ENCODE data around the gene NAA15. TPM values are rescaled to one million over a fixed set of nuclear protein-coding genes. Genes with fewer than 3 reads are reported as not detected.
A peak's percentile ranks its signal among the peaks of the same experiment; 100 is the strongest.
"Not testable (repeated sequence)": the region's sequence is repeated elsewhere in the genome, so short reads cannot be mapped to it uniquely, and the experiment has no call there.

Gene NAA15
- total RNA-seq, 6 experiments from 2014 or later = 63.0 to 72.0 (median 69.6) TPM

- no peak for TF ChIP-seq CTCF (IDR thresholded peaks at IDR 0.05)
- Mint-ChIP-seq H3K27me3 (ENCODE audit: insufficient read depth) (peaks cover 2% of the 10 kb centered on the region; the same call in 1 of the 2 replicates), H3K4me3 (no peak overlapping the region), H3K9me3 (no peaks in the 10 kb centered on the region), H3K36me3 (ENCODE audit: low read depth) (no peaks in the 10 kb centered on the region), H3K27ac (no peak overlapping the region), H3K4me1 (ENCODE audit: low read depth) (peaks cover 63% of the 10 kb centered on the region)
- DNase-seq = no peak
Observed at GRCh38 chr4:139457318-139457717, 156.0 kb downstream of the NAA15 start.

- Mint-ChIP-seq H3K27ac (no peak overlapping the region; the same call in 1 of the 2 replicates), H3K4me3 (no peak overlapping the region), H3K27me3 (ENCODE audit: insufficient read depth) (peaks cover under 1% of the 10 kb centered on the region; the same call in 1 of the 2 replicates), H3K4me1 (ENCODE audit: low read depth) (peaks cover 56% of the 10 kb centered on the region), H3K36me3 (ENCODE audit: low read depth) (no peaks in the 10 kb centered on the region), H3K9me3 (no peaks in the 10 kb centered on the region)
- no peak for DNase-seq
- no peak for TF ChIP-seq CTCF (IDR thresholded peaks at IDR 0.05)
Observed at GRCh38 chr4:139458543-139458942, 157.2 kb downstream of the NAA15 start.

- peak; percentile 11 for DNase-seq
- H3K4me1 Mint-ChIP-seq (ENCODE audit: low read depth) = peaks cover 56% of the 10 kb centered on the region
Observed at GRCh38 chr4:139458999-139459398, 157.7 kb downstream of the NAA15 start.

GRCh38 chr4:139460565-139460964 is 159.3 kb downstream of the NAA15 start:
- TF ChIP-seq CTCF (IDR thresholded peaks at IDR 0.05) = no peak
- H3K9me3 Mint-ChIP-seq = no peaks in the 10 kb centered on the region
- H3K36me3 Mint-ChIP-seq (ENCODE audit: low read depth) = no peaks in the 10 kb centered on the region
- DNase-seq = no peak
- H3K27ac Mint-ChIP-seq = no peak overlapping the region
- no peaks in the 10 kb centered on the region for H3K27me3 Mint-ChIP-seq (ENCODE audit: insufficient read depth)
- no peak overlapping the region for H3K4me3 Mint-ChIP-seq
- peaks cover 46% of the 10 kb centered on the region for H3K4me1 Mint-ChIP-seq (ENCODE audit: low read depth)

More at GRCh38 chr4:139458999-139459398, 157.7 kb downstream of the NAA15 start:
- Mint-ChIP-seq H3K27ac (0 out of 2 replicates have a peak overlapping the region, but pooled peaks have one; percentile 2), H3K4me3 (no peak overlapping the region), H3K27me3 (ENCODE audit: insufficient read depth) (no peaks in the 10 kb centered on the region; the same call in 1 of the 2 replicates), H3K36me3 (ENCODE audit: low read depth) (no peaks in the 10 kb centered on the region), H3K9me3 (no peaks in the 10 kb centered on the region)
- no peak for TF ChIP-seq CTCF (IDR thresholded peaks at IDR 0.05)

GRCh38 chr4:139461022-139461628 is 159.8 kb downstream of the NAA15 start:
- H3K4me3 Mint-ChIP-seq = no peak overlapping the region
- no peak for DNase-seq
- no peaks in the 10 kb centered on the region for H3K27me3 Mint-ChIP-seq (ENCODE audit: insufficient read depth)
- H3K9me3 Mint-ChIP-seq = no peaks in the 10 kb centered on the region
- peaks cover 40% of the 10 kb centered on the region for H3K4me1 Mint-ChIP-seq (ENCODE audit: low read depth)
- H3K36me3 Mint-ChIP-seq (ENCODE audit: low read depth) = no peaks in the 10 kb centered on the region
- TF ChIP-seq CTCF (IDR thresholded peaks at IDR 0.05) = no peak
- no peak overlapping the region for H3K27ac Mint-ChIP-seq

- Mint-ChIP-seq H3K4me1 (ENCODE audit: low read depth) (peaks cover 13% of the 10 kb centered on the region), H3K36me3 (ENCODE audit: low read depth) (peaks cover 17% of the 10 kb centered on the region), H3K9me3 (peaks cover 18% of the 10 kb centered on the region)
- not testable (repeated sequence) for DNase-seq; H3K27me3 Mint-ChIP-seq (ENCODE audit: insufficient read depth); H3K27ac Mint-ChIP-seq; H3K4me3 Mint-ChIP-seq
Observed at GRCh38 chr4:139464512-139464911, 163.2 kb downstream of the NAA15 start.
